Activated T-cell treated with anti-CD3 and anti-CD28 coated beads for 4 hours (primary cell): Measurements from ENCODE around the gene PWP2.
"Not testable (repeated sequence)": the region's sequence is repeated elsewhere in the genome, so short reads cannot be mapped to it uniquely, and the experiment has no call there.

Experiments used
- DNase-seq: peaks from one replicate; pipeline ENCODE4 v3.0.0-alpha.2; 2020

PWP2 gene

GRCh38 chr21:44107026-44107501 lies at the start of gene PWP2:
Gene PWP2 (plus strand): TSS chr21:44107399. CDS start chr21:44107417, 18 bp downstream.
- DNase-seq = not testable (repeated sequence)

- DNase-seq = no peak
These were observed 49.1 kb upstream of the PWP2 start for GRCh38 chr21:44057960-44058651.

GRCh38 chr21:44058652-44058964 lies 48.6 kb upstream of the PWP2 start:
- no peak for DNase-seq

GRCh38 chr21:44058981-44059380 lies 48.2 kb upstream of the PWP2 start:
- DNase-seq = no peak

GRCh38 chr21:44059710-44060109 lies 47.5 kb upstream of the PWP2 start:
- no peak for DNase-seq

GRCh38 chr21:44062380-44062779 lies 44.8 kb upstream of the PWP2 start:
- no peak for DNase-seq

- no peak for DNase-seq
These were observed 43.9 kb upstream of the PWP2 start for GRCh38 chr21:44063151-44063912.

GRCh38 chr21:44064852-44065403 lies 42.3 kb upstream of the PWP2 start:
- no peak for DNase-seq

GRCh38 chr21:44065428-44065827 lies 41.8 kb upstream of the PWP2 start:
- peak; percentile 70 for DNase-seq

- DNase-seq = no peak
These were observed 41.1 kb upstream of the PWP2 start for GRCh38 chr21:44066116-44066515.

GRCh38 chr21:44067011-44067839 lies 40.0 kb upstream of the PWP2 start:
- DNase-seq = no peak

- no peak for DNase-seq
These were observed 36.8 kb upstream of the PWP2 start for GRCh38 chr21:44070391-44070790.

- no peak for DNase-seq
These were observed 35.7 kb upstream of the PWP2 start for GRCh38 chr21:44071359-44072104.

GRCh38 chr21:44072111-44072510 lies 35.1 kb upstream of the PWP2 start:
- no peak for DNase-seq

- no peak for DNase-seq
These were observed 32.8 kb upstream of the PWP2 start for GRCh38 chr21:44074315-44074958.

- no peak for DNase-seq
These were observed 30.9 kb upstream of the PWP2 start for GRCh38 chr21:44076316-44076715.

GRCh38 chr21:44078411-44078981 lies 28.7 kb upstream of the PWP2 start:
- no peak for DNase-seq

- DNase-seq = no peak
These were observed 27.8 kb upstream of the PWP2 start for GRCh38 chr21:44079446-44079845.

- DNase-seq = no peak
These were observed 27.4 kb upstream of the PWP2 start for GRCh38 chr21:44079846-44080245.

GRCh38 chr21:44082648-44083440 lies 24.4 kb upstream of the PWP2 start:
- DNase-seq = no peak
